ENCODE measurements around the gene KCNQ1OT1. TPM values are rescaled to one million over a fixed set of nuclear protein-coding genes. Genes with fewer than 3 reads are reported as not detected.

Gene KCNQ1OT1
- total RNA-seq, 1 experiment from 2014 or later, result 3.2 TPM

GRCh38 chr11:2573240-2574042 lies 126.4 kb downstream of the KCNQ1OT1 start:
- no peak for DNase-seq (ENCODE audit: low spot score)

GRCh38 chr11:2572491-2573239 lies 127.1 kb downstream of the KCNQ1OT1 start:
- DNase-seq (ENCODE audit: low spot score), result no peak

GRCh38 chr11:2571598-2572281 lies 128.1 kb downstream of the KCNQ1OT1 start:
- DNase-seq (ENCODE audit: low spot score), result no peak

- DNase-seq (ENCODE audit: low spot score), result no peak
Measured at GRCh38 chr11:2570841-2571597, 128.8 kb downstream of the KCNQ1OT1 start.

- DNase-seq (ENCODE audit: low spot score), result no peak
Measured at GRCh38 chr11:2570211-2570811, 129.5 kb downstream of the KCNQ1OT1 start.

- no peak for DNase-seq (ENCODE audit: low spot score)
Measured at GRCh38 chr11:2569731-2570210, 130.0 kb downstream of the KCNQ1OT1 start.

- DNase-seq (ENCODE audit: low spot score), result no peak
Measured at GRCh38 chr11:2569321-2569721, 130.5 kb downstream of the KCNQ1OT1 start.

- DNase-seq (ENCODE audit: low spot score), result no peak
Measured at GRCh38 chr11:2567026-2567671, 132.6 kb downstream of the KCNQ1OT1 start.

GRCh38 chr11:2566223-2567025 lies 133.4 kb downstream of the KCNQ1OT1 start:
- DNase-seq (ENCODE audit: low spot score), result peak; percentile 23

GRCh38 chr11:2565447-2566222 lies 134.2 kb downstream of the KCNQ1OT1 start:
- no peak for DNase-seq (ENCODE audit: low spot score)

GRCh38 chr11:2564588-2565425 lies 135.0 kb downstream of the KCNQ1OT1 start:
- DNase-seq (ENCODE audit: low spot score), result no peak

- DNase-seq (ENCODE audit: low spot score), result no peak
Measured at GRCh38 chr11:2564008-2564530, 135.7 kb downstream of the KCNQ1OT1 start.

- no peak for DNase-seq (ENCODE audit: low spot score)
Measured at GRCh38 chr11:2563213-2564007, 136.4 kb downstream of the KCNQ1OT1 start.

- no peak for DNase-seq (ENCODE audit: low spot score)
Measured at GRCh38 chr11:2562890-2563212, 136.9 kb downstream of the KCNQ1OT1 start.

- DNase-seq (ENCODE audit: low spot score), result no peak
Measured at GRCh38 chr11:2561696-2562581, 137.9 kb downstream of the KCNQ1OT1 start.

Measured in HT-29 (cell line).